Neural cell (in vitro differentiated cells): ENCODE measurements around the gene SUSD2. TPM values are rescaled to one million over a fixed set of nuclear protein-coding genes. Genes with fewer than 3 reads are reported as not detected.

Source experiments
- H2AFZ ChIP-seq: fragments of 200-600, 300-800 bp; sonication (generic), shearing (Covaris generic); 2 replicates; pipeline ENCODE4 v1.6.0; 2014; ENCODE audit warnings: low read depth, mild to moderate bottlenecking, antibody characterized with exemption, low read length, moderate library complexity
- H3F3A ChIP-seq: fragments of 200-600 bp; shearing (Covaris generic); 2 replicates; pipeline ENCODE4 v1.6.1; 2016; ENCODE audit warnings: mild to moderate bottlenecking, moderate library complexity, mixed read lengths, antibody characterized with exemption, low read length; ENCODE audit not compliant: insufficient read depth, poor library complexity, severe bottlenecking
- H3K27ac ChIP-seq: fragments of 200-600, 300-800 bp; sonication (generic), shearing (Covaris generic); 2 replicates; pipeline ENCODE4 v1.5.1; 2014; ENCODE audit warnings: mild to moderate bottlenecking, low read length, moderate library complexity
- H3K27me3 ChIP-seq: fragments of 300-800, 200-600 bp; sonication (generic), shearing (Covaris generic); 2 replicates; pipeline ENCODE4 v1.6.0; 2014; ENCODE audit warnings: mild to moderate bottlenecking, low read depth, low read length, moderate library complexity; ENCODE audit not compliant: insufficient read depth
- H3K36me3 ChIP-seq: fragments of 300-800, 200-600 bp; sonication (generic), shearing (Covaris generic); 2 replicates; pipeline ENCODE4 v1.5.1; 2014; ENCODE audit warnings: mild to moderate bottlenecking, antibody characterized with exemption, low read length, moderate library complexity; ENCODE audit not compliant: insufficient read depth
- H3K4me2 ChIP-seq: fragments of 300-800, 200-600 bp; sonication (generic), shearing (Covaris generic); 2 replicates; pipeline ENCODE4 v1.6.0; 2014; ENCODE audit warnings: mild to moderate bottlenecking, low read length
- H3K4me3 ChIP-seq: fragments of 300-800, 200-600 bp; sonication (generic), shearing (Covaris generic); 2 replicates; pipeline ENCODE4 v1.5.1; 2014; ENCODE audit warnings: mild to moderate bottlenecking, low read length, moderate library complexity
- H3K79me2 ChIP-seq: fragments of 200-600 bp; shearing (Covaris generic); replicated peaks from 2 replicates; pipeline ENCODE4 v1.6.0; 2014; ENCODE audit warnings: mild to moderate bottlenecking, low read length, moderate library complexity; ENCODE audit not compliant: insufficient read depth
- H3K9ac ChIP-seq: fragments of 300-800, 200-600 bp; sonication (generic), shearing (Covaris generic); 2 replicates; pipeline ENCODE4 v1.6.1; 2016; ENCODE audit warnings: mild to moderate bottlenecking, low read length, mixed read lengths
- H3K9me2 ChIP-seq: fragments of 200-600 bp; shearing (Covaris generic); 2 replicates; pipeline ENCODE4 v1.6.1; 2016; ENCODE audit warnings: mild to moderate bottlenecking, low read length, mixed read lengths; ENCODE audit not compliant: insufficient read depth
- H3K9me3 ChIP-seq: fragments of 200-600, 300-800 bp; sonication (generic), shearing (Covaris generic); 2 replicates; pipeline ENCODE4 v1.6.1; 2016; ENCODE audit warnings: mild to moderate bottlenecking, mixed run types, low read length, moderate library complexity, mixed read lengths
- H4K20me1 ChIP-seq: fragments of 200-600 bp; shearing (Covaris generic); 2 replicates; pipeline ENCODE4 v1.6.1; 2016; ENCODE audit warnings: mild to moderate bottlenecking, mixed run types; ENCODE audit not compliant: insufficient read depth
- EP300 ChIP-seq: fragments of 450-650 bp; conservative IDR thresholded peaks from 2 replicates; pipeline ENCODE4 v1.6.1; 2014; ENCODE audit warnings: antibody characterized with exemption, mild to moderate bottlenecking, moderate library complexity; ENCODE audit not compliant: poor library complexity, severe bottlenecking
- EZH2 ChIP-seq: fragments of 200-600, 300-800 bp; shearing (Covaris generic), sonication (generic); IDR thresholded peaks from 2 replicates; pipeline ENCODE4 v1.6.1; 2014; ENCODE audit warnings: antibody characterized with exemption, low read length, borderline replicate concordance, mild to moderate bottlenecking; ENCODE audit not compliant: insufficient read depth, poor library complexity, severe bottlenecking
- MXI1 ChIP-seq: fragments of 450-650 bp; conservative IDR thresholded peaks from 2 replicates; pipeline ENCODE4 v1.6.1; 2014; ENCODE audit warnings: antibody characterized with exemption, mild to moderate bottlenecking; ENCODE audit not compliant: poor library complexity, severe bottlenecking
- POLR2AphosphoS5 ChIP-seq: IDR thresholded peaks from 2 replicates; pipeline ENCODE4 v1.6.1; 2012
- RAD21 ChIP-seq: fragments of 450-650 bp; conservative IDR thresholded peaks from 2 replicates; pipeline ENCODE4 v1.6.1; 2014; ENCODE audit warnings: antibody characterized with exemption, mild to moderate bottlenecking, moderate library complexity
- SMC3 ChIP-seq: fragments of 450-650 bp; conservative IDR thresholded peaks from 2 replicates; pipeline ENCODE4 v1.6.1; 2014; ENCODE audit warnings: antibody characterized with exemption, mild to moderate bottlenecking, moderate library complexity; ENCODE audit not compliant: poor library complexity
- TAF1 ChIP-seq: IDR thresholded peaks from 2 replicates; pipeline ENCODE4 v1.6.1; 2012; ENCODE audit warnings: low read depth
- polyA plus RNA-seq: library from polyadenylated mRNA; depleted of rRNA; stranded (reverse); fragments of >200 nt; gene quantifications from 2 replicates; pipeline ENCODE4 v1.2.3, GENCODE V29; 2014
- TF ChIP-seq, protein P1 (sequence below): fragments of 450-650 bp; IDR thresholded peaks from 2 replicates; pipeline ENCODE4 v1.5.1; 2014; ENCODE audit warnings: antibody characterized with exemption, mild to moderate bottlenecking, moderate library complexity; ENCODE audit not compliant: poor library complexity, severe bottlenecking
- TF ChIP-seq, protein P2 (sequence below): IDR thresholded peaks from 2 replicates; pipeline ENCODE4 v1.6.1; 2012; ENCODE audit warnings: borderline replicate concordance

SUSD2 gene
- polyA plus RNA-seq, 1 donor from 2014 or later = 0.20 TPM

- no peak overlapping the region for H3K27ac ChIP-seq
- TF ChIP-seq EZH2 = no peak
- no peak for TF ChIP-seq EP300
- TF ChIP-seq TAF1 = no peak
- TF ChIP-seq, protein P1, sequence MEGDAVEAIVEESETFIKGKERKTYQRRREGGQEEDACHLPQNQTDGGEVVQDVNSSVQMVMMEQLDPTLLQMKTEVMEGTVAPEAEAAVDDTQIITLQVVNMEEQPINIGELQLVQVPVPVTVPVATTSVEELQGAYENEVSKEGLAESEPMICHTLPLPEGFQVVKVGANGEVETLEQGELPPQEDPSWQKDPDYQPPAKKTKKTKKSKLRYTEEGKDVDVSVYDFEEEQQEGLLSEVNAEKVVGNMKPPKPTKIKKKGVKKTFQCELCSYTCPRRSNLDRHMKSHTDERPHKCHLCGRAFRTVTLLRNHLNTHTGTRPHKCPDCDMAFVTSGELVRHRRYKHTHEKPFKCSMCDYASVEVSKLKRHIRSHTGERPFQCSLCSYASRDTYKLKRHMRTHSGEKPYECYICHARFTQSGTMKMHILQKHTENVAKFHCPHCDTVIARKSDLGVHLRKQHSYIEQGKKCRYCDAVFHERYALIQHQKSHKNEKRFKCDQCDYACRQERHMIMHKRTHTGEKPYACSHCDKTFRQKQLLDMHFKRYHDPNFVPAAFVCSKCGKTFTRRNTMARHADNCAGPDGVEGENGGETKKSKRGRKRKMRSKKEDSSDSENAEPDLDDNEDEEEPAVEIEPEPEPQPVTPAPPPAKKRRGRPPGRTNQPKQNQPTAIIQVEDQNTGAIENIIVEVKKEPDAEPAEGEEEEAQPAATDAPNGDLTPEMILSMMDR = no peak
- no peak for TF ChIP-seq SMC3
- H3K27me3 ChIP-seq = no peaks in the 10 kb centered on the region
- no peak overlapping the region for H3K4me3 ChIP-seq
- no peak overlapping the region for H3K4me2 ChIP-seq
- H3F3A ChIP-seq = no peaks in the 10 kb centered on the region
- H3K9me2 ChIP-seq = no peaks in the 10 kb centered on the region
- H3K79me2 ChIP-seq = no peaks in the 10 kb centered on the region
- H3K9me3 ChIP-seq = no peaks in the 10 kb centered on the region
- no peaks in the 10 kb centered on the region for H3K36me3 ChIP-seq
- no peak overlapping the region for H2AFZ ChIP-seq
- no peak overlapping the region for H3K9ac ChIP-seq
- no peaks in the 10 kb centered on the region for H4K20me1 ChIP-seq
Measured at GRCh38 chr22:24164940-24165339, 16.3 kb upstream of the SUSD2 start.

GRCh38 chr22:24165673-24166072 is 15.6 kb upstream of the SUSD2 start:
- no peaks in the 10 kb centered on the region for H4K20me1 ChIP-seq
- no peaks in the 10 kb centered on the region for H3K79me2 ChIP-seq
- no peaks in the 10 kb centered on the region for H3K27me3 ChIP-seq
- TF ChIP-seq, protein P1 = no peak
- TF ChIP-seq EZH2 (no peak), POLR2AphosphoS5 (no peak), EP300 (no peak), TAF1 (no peak), SMC3 (no peak), MXI1 (no peak), RAD21 (no peak)
- TF ChIP-seq, protein P2, sequence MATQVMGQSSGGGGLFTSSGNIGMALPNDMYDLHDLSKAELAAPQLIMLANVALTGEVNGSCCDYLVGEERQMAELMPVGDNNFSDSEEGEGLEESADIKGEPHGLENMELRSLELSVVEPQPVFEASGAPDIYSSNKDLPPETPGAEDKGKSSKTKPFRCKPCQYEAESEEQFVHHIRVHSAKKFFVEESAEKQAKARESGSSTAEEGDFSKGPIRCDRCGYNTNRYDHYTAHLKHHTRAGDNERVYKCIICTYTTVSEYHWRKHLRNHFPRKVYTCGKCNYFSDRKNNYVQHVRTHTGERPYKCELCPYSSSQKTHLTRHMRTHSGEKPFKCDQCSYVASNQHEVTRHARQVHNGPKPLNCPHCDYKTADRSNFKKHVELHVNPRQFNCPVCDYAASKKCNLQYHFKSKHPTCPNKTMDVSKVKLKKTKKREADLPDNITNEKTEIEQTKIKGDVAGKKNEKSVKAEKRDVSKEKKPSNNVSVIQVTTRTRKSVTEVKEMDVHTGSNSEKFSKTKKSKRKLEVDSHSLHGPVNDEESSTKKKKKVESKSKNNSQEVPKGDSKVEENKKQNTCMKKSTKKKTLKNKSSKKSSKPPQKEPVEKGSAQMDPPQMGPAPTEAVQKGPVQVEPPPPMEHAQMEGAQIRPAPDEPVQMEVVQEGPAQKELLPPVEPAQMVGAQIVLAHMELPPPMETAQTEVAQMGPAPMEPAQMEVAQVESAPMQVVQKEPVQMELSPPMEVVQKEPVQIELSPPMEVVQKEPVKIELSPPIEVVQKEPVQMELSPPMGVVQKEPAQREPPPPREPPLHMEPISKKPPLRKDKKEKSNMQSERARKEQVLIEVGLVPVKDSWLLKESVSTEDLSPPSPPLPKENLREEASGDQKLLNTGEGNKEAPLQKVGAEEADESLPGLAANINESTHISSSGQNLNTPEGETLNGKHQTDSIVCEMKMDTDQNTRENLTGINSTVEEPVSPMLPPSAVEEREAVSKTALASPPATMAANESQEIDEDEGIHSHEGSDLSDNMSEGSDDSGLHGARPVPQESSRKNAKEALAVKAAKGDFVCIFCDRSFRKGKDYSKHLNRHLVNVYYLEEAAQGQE = no peak
- H3K4me2 ChIP-seq = no peak overlapping the region
- no peaks in the 10 kb centered on the region for H3K36me3 ChIP-seq
- no peak overlapping the region for H3K27ac ChIP-seq
- H3F3A ChIP-seq = no peaks in the 10 kb centered on the region
- no peaks in the 10 kb centered on the region for H3K9me3 ChIP-seq
- no peak overlapping the region for H3K4me3 ChIP-seq
- no peak overlapping the region for H2AFZ ChIP-seq
- no peaks in the 10 kb centered on the region for H3K9me2 ChIP-seq
- no peak overlapping the region for H3K9ac ChIP-seq
